ENCODE measurements around the gene HIGD1B.

- TF ChIP-seq CTCF (IDR thresholded peaks at IDR 0.05) (no peak), ZFX (IDR thresholded peaks at IDR 0.05; ENCODE audit: borderline replicate concordance) (no peak)
These were observed 35.4 kb upstream of the HIGD1B start for GRCh38 chr17:44812263-44812662.

All from 22Rv1 (cell line).